Sciatic nerve (tissue), 2 donors: ENCODE results near the gene FAM193A. TPM values are rescaled to one million over a fixed set of nuclear protein-coding genes. Genes with fewer than 3 reads are reported as not detected.
A peak's percentile ranks its signal among the peaks of the same experiment; 100 is the strongest.
"Not testable (repeated sequence)": the region's sequence is repeated elsewhere in the genome, so short reads cannot be mapped to it uniquely, and the experiment has no call there.

ENCODE experiments used
- ATAC-seq: fragments of 200-7000 bp; cut with Tn5 transposase; one replicate; pipeline ENCODE4 v1.9.1; 2020; ENCODE audit warnings: mild to moderate bottlenecking, moderate library complexity
- DNase-seq: peaks from one replicate; pipeline ENCODE4 v3.0.0-alpha.2; 2020; ENCODE audit warnings: low spot score
- intact Hi-C: fragments of 100-400 bp; cut with DNase I; formaldehyde crosslinking; loops from one replicate; pipeline ENCODE4 v1.14.2; 2022
- total RNA-seq: library from RNA; stranded (reverse); fragmentation: NEBNext Ultra II Directional; extraction: Animal tissue kit (Norgen Biotek cat#: 25700); gene quantifications from one replicate; pipeline ENCODE4 v1.2.1, GENCODE V29; 2021
- donor health status: DM: no; HTN: no; CAD: no.
- donor health status: DM: no; HTN: no; CAD: no.

FAM193A gene
- total RNA-seq, 1 donor from 2014 or later, result 47.3 TPM

GRCh38 chr4:2596611-2597010 lies 60.2 kb downstream of the FAM193A start:
- intact Hi-C loops, result no loop called here
- ATAC-seq, result no peak
- DNase-seq, result no peak

DNA sequence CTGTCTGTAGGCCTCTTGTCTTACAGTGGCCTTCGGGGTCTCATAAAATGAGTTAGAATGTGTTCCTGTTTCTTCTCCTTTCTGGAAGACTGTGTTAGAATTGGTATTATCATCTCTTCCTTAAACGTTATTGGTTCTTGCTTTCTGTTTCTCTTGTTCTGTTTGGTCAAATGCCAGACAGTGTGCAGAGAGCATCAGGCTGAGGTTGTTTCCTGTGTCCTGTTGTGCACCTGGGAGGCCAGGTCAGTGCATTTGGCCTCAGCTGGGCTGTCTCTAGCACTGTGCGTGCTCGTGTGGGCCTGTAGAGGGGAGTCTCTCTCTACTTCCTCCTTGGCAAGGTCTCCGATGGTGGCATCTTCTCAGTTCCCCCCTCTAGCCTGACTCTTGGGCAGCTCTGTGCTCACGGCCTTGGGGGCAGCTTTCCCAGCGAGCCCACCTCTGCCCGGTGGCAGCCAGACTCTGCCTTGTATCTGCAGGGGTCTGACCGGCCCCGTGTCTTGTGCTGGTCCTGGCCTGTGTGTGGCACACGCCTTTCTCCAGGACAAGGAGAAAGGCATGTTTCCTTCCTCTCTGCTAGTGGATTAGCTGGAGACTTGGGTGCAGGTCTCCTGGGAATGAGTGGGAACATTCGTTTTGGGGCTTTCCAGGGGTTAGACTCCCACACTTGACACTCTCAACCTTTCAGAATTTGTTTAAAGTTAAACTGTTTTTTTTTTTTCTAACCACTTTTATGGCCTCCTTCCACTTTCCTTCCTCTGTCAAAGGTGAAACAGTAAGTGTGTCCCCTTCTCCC lies 62.3 kb downstream of the FAM193A start:
- intact Hi-C loops, result no loop called here
- DNase-seq (no peak), ATAC-seq (peak; percentile 64)

GRCh38 chr4:2599304-2599654 lies 62.8 kb downstream of the FAM193A start:
- no peak for DNase-seq
- ATAC-seq, result no peak
- intact Hi-C loops, result no loop called here

DNA sequence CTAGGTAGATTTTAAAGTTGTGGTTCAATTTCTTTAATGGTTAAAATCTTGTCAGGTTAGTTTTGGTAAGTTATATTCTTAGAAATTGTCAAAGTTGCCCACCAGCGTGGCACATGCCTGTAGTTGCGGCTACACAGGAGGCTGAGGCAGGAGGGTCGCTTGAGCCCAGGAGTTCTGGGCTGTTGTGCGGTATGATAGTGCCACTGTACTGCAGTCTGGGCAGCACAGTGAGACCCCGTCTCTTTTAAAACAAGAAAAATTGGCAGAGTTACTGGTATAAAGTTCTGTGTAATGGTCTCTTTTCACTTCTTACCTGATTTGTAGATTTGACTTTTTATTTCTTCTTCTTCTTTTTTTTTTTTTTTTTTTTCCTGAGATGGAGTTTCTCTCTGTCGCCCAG lies 64.4 kb downstream of the FAM193A start:
- DNase-seq (no peak), ATAC-seq (no peak)
- intact Hi-C loops, result no loop called here

DNA sequence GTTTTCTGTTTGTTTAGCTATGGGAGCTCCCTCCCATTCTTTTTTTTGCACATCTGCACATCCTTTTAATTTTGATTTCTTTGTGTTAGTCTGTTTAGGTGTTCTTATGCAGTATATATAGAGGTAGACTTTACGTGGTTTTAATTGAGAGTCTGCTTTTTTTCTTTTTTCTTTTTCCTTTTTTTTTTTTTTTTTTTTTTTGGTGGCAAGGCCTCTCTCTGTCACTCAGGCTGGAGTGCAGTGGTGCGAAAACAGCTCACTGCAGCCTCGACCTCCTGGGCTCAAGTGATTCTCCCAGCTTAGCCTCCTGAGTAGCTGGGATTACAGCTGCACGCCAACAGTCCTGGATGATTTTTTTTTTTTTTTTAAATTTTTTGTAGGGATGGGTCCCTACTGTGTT lies 68.2 kb downstream of the FAM193A start:
- intact Hi-C loops, result no loop called here
- no peak for DNase-seq
- no peak for ATAC-seq

GRCh38 chr4:2606960-2607506 lies 70.6 kb downstream of the FAM193A start:
- no peak for ATAC-seq
- intact Hi-C loops, result no loop called here
- no peak for DNase-seq

DNA sequence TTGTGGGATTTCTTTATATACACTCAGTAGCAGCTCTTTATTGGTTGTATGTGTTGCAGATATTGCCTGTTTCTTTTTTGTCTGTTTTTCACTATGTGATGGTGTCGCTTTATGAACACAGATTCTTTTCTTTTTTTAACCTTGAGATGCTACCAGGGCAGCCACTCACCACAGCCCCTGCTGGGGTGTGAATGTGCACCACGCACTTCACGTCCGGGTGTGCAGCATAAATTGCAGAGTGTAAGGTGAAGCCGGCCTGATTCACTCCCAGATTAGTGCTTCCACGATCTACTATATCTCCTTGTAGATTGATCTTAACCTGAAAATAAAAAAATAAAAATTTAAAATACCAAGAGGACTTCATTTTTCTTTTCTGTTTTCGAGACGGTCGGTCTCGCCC lies 71.4 kb downstream of the FAM193A start:
- no peak for DNase-seq
- intact Hi-C loops, result no loop called here
- ATAC-seq, result no peak

- DNase-seq (no peak), ATAC-seq (no peak)
- intact Hi-C loops, result no loop called here
Measured at GRCh38 chr4:2608291-2608690, 71.8 kb downstream of the FAM193A start.

GRCh38 chr4:2615821-2616220 lies 79.4 kb downstream of the FAM193A start:
- DNase-seq, result no peak
- intact Hi-C loops, result no loop called here
- ATAC-seq, result no peak

- no peak for DNase-seq
- intact Hi-C loops, result no loop called here
- ATAC-seq, result no peak
Measured at GRCh38 chr4:2617955-2618354, 81.5 kb downstream of the FAM193A start.

DNA sequence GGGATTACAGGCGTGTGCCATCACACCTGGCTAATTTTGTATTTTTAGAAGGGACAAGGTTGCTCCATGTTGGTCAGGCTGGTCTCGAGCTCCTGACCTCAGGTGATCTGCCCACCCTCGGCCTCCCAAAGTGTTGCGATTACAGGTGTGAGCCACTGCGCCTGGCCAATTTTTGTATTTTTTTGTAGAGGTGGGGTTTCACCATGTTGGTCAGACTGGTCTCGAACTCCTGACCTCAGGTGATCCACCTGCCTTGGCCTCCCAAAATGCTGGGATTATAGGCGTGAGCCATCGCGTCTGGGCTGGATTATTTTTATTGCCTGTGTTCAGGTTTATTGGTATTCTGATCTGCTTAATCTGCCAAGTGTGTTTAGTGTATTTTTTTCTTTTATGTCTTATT lies 82.3 kb downstream of the FAM193A start:
- DNase-seq, ATAC-seq, intact Hi-C loops: not testable (repeated sequence)

DNA sequence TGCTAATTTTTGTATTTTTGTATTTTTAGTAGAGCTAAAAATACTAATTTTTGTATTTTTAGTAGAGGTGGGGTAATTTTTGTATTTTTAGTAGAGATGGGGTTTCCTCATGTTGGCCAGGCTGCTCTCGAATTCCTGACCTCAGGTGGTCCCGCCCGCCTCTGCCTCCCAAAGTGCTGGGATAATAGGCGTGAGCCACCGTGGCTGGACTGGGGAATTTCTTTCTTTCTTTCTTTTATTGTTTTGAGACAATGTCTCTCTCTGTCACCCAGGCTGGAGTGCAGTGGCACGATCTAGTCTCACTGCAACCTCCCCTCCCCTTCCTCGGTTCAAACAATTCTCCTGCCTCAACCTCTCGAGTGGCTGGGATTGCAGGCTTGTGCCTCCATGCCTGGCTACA lies 83.0 kb downstream of the FAM193A start:
- ATAC-seq, result no peak
- intact Hi-C loops, result no loop called here
- DNase-seq, result no peak

DNA sequence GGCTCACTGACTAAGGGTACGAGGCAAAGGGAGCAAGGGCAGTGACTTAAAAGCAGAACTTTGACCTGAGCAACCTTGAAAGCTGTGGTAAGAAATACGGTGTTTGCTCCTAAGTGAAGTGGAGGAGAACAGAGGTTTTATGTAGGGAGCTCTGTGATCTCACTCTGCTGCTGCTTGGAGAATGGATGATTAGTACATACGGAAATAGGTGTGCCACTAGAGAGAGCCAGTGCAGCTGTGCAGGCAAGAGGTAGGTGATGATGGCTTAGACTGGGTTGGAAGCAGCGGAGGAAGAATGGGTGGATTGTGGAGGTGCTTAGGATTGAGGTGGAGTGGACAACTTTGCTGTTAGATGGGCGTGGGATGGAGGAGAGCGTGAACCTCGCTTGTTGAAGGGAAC lies 85.0 kb downstream of the FAM193A start:
- ATAC-seq (no peak), DNase-seq (no peak)
- intact Hi-C loops, result no loop called here

DNA sequence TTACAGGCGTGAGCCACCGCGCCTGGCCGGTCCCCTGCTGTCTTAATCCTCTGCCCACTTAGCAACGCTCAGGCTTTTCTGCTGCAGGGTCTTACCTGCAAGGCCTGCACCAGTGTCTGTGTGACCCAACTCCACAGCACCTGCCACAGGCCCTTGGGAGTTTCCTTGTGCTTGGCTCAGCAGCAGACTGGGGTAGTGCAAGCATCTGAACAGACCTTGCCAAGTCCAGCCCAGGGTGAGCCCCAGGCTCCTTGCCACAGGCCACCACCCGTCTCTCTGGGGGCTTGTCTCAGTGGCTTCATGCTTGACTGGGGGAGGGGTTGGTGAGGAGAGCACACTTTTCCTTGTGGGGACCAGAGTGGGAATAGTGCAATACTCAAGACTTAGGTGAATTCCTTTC lies 87.0 kb downstream of the FAM193A start:
- DNase-seq (no peak), ATAC-seq (no peak)
- intact Hi-C loops, result no loop called here

- intact Hi-C loops, result no loop called here
- DNase-seq, result no peak
- ATAC-seq, result peak; percentile 46
Measured at GRCh38 chr4:2624782-2625530, 88.5 kb downstream of the FAM193A start.

DNA sequence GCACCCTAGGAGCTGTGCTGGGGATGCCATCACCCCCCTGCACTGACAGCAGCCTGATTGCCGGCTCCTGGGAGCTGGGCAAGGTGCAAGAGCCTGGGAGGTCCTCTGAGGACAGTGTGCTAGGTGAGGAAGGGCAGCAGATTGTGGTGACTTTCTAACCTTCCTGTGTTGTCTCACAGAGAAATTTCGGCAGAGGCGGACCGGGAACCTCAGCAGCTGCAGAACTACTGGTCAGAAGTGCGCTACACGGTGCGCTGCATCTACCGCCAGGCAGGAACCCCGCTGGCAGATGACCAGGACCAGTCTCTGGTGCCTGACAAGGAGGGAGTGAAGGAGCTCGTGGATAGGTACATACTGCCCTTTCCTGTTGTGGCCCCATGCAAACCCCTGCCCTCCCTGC lies 89.8 kb downstream of the FAM193A start:
- ATAC-seq (no peak), DNase-seq (no peak)
- intact Hi-C loops, result no loop called here

DNA sequence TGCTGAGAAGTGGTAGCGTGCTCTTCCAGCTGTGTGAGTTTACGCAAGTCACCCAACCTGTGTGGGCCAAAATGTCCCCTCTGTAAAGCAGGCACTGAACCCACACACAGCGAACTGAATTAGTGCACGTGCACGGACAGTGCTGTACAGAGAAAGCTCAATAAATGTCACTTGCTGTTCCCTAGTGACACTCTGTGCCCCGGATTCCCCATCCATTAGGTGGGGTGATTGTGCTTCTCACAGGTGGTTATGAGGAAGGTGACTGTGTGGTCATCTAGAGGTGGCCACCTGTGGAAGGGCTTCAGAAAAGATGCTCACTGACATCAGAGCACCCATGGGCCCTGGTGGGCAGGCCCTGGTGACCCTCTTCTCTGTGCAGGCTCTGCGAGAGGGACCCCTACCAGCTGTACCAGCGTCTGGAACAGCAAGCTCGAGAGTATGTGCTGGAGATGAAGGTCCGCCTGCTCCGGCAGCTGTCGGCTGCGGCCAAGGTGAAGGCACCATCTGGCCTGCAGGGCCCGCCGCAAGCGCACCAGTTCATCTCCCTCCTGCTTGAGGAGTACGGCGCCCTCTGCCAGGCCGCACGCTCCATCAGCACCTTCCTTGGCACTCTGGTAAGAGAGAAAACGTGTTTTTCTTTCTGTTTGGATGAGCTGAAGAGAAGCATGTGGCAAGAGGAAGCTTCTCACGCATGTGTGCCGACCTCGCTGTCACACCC lies 94.3 kb downstream of the FAM193A start:
- ATAC-seq (no peak), DNase-seq (peak; percentile 47)
- intact Hi-C loops, result no loop called here

- DNase-seq (peak; percentile 26), ATAC-seq (no peak)
- intact Hi-C loops, result no loop called here
Measured at GRCh38 chr4:2634014-2634413, 97.6 kb downstream of the FAM193A start.

- ATAC-seq, result no peak
- intact Hi-C loops, result no loop called here
- no peak for DNase-seq
Measured at GRCh38 chr4:2636331-2636730, 99.9 kb downstream of the FAM193A start.

DNA sequence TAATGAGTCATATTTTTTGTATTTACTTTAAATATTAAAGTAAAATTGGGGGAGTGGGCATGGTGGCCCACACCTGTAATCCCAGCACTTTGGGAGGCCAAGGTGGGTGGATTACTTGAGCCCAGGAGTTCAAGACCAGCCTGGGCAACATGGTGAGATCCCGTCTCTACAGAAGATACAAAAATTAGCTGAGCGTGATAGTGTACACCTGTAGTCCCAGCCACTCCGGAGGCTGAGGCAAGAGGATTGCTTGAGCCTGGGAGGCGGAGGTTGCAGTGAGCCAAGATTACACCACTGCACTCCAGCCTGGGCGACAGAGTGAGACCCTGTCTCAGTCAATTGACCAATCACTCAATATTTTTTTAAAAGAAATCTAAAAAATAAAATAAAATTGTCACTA lies 100.5 kb downstream of the FAM193A start:
- ATAC-seq, intact Hi-C loops, DNase-seq: not testable (repeated sequence)
